GM06990 (cell line): ENCODE data around the gene ZFAND3.

Source experiments
- DNase-seq: peaks from one replicate; pipeline ENCODE4 v3.0.0-alpha.2; 2011; ENCODE audit not compliant: insufficient read length; ENCODE audit errors: extremely low read depth
- H3K27me3 ChIP-seq: replicated peaks from 2 replicates; pipeline ENCODE4 v1.6.0; 2011; ENCODE audit warnings: low read length; ENCODE audit not compliant: control insufficient read depth, insufficient read depth
- H3K36me3 ChIP-seq: 2 replicates; pipeline ENCODE4 v1.5.1; 2011; ENCODE audit warnings: low read length; ENCODE audit not compliant: control insufficient read depth, insufficient read depth
- H3K4me3 ChIP-seq: replicated peaks from 2 replicates; pipeline ENCODE4 v1.5.1; 2011; ENCODE audit warnings: low read depth, mild to moderate bottlenecking, control low read depth, low read length
- TF ChIP-seq, protein P1 (sequence below): IDR thresholded peaks from 2 replicates; pipeline ENCODE4 v1.5.1; 2011; ENCODE audit warnings: low read length, control low read depth, mild to moderate bottlenecking, inconsistent platforms; ENCODE audit not compliant: insufficient read depth, poor library complexity, severe bottlenecking

ZFAND3 gene

DNA sequence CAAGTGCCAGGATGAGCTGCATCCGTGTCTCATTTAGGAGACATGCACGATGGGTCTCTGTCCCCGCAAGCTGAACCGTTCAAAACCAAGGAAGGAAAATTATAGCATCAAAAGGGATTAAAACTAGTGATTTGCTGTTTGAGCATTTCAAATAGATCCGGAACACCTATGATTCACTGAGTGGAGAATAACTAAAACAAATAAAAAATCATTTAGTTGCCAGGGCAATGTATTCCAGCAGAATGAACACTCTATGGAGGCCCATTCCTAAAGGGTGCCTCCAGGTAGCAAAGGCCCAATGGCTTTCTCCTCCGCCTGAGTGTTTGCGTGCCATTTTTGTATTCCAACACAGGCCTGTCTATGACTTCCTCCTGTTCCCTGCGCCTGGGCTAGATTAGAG, 354.8 kb downstream of the ZFAND3 start:
- Histone ChIP-seq H3K36me3 (no peaks in the 10 kb centered on the region; the same call in none of the 2 replicates), H3K27me3 (no peaks in the 10 kb centered on the region), H3K4me3 (no peak overlapping the region)
- no peak for DNase-seq
- TF ChIP-seq, protein P1, sequence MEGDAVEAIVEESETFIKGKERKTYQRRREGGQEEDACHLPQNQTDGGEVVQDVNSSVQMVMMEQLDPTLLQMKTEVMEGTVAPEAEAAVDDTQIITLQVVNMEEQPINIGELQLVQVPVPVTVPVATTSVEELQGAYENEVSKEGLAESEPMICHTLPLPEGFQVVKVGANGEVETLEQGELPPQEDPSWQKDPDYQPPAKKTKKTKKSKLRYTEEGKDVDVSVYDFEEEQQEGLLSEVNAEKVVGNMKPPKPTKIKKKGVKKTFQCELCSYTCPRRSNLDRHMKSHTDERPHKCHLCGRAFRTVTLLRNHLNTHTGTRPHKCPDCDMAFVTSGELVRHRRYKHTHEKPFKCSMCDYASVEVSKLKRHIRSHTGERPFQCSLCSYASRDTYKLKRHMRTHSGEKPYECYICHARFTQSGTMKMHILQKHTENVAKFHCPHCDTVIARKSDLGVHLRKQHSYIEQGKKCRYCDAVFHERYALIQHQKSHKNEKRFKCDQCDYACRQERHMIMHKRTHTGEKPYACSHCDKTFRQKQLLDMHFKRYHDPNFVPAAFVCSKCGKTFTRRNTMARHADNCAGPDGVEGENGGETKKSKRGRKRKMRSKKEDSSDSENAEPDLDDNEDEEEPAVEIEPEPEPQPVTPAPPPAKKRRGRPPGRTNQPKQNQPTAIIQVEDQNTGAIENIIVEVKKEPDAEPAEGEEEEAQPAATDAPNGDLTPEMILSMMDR: no peak

DNA sequence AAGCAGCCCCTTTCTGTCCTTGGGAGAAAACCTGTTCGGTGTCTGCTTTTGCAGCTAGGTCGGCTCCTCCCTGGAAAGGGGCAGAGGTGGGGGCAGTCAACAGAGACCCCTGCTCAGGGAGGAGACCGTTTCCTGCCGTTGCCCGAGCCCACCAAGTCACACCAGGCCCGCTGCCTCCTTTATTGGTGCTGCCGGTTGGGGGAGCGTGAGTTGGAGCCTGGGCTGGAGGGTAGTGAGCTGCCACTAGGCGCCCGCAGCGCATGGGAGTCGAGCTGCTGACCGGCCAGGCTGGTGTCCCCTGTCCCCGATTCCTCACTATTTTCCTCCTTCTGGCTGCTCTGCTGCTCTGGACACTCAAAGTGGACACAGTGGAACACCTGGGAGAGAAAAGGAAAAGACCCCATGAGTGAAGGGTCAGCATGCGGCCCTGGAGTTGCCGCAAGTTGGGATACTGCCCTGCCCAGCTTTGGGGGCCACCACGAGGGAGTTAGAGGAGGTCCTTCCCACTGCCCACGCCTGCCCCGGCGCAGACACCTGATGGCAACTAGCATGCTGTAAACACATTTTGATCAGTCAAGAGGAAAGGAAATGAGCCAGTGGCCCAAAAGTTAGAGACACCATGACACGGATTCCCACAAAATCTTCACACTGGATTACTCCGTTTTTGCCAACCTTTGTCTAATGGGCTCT, 355.4 kb downstream of the ZFAND3 start:
- H3K36me3 ChIP-seq: no peaks in the 10 kb centered on the region; the same call in none of the 2 replicates
- no peaks in the 10 kb centered on the region for H3K27me3 ChIP-seq
- no peak for DNase-seq
- H3K4me3 ChIP-seq: no peak overlapping the region
- TF ChIP-seq, protein P1: no peak

DNA sequence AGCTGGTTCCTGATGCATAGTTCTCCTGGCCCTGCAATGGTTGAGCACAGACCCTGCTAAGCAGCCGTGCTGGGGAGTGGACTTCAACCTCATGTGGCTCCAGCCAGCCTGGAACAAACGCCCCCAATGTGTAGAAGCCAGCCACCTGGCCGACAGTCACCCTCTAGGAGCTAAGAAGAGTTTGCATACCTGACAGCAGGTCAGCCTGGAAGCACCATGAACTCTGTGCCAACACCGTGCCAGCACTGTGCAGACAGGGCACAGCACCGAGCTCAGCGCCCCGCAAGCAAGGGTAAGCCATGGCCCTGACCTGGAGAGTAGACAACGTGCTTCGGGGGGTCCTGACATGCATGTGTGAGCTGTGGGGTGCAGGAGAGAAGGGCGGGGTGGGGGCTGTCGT, 356.3 kb downstream of the ZFAND3 start:
- Histone ChIP-seq H3K27me3 (no peaks in the 10 kb centered on the region), H3K4me3 (no peak overlapping the region), H3K36me3 (no peaks in the 10 kb centered on the region; the same call in none of the 2 replicates)
- DNase-seq: no peak
- TF ChIP-seq, protein P1: no peak

DNA sequence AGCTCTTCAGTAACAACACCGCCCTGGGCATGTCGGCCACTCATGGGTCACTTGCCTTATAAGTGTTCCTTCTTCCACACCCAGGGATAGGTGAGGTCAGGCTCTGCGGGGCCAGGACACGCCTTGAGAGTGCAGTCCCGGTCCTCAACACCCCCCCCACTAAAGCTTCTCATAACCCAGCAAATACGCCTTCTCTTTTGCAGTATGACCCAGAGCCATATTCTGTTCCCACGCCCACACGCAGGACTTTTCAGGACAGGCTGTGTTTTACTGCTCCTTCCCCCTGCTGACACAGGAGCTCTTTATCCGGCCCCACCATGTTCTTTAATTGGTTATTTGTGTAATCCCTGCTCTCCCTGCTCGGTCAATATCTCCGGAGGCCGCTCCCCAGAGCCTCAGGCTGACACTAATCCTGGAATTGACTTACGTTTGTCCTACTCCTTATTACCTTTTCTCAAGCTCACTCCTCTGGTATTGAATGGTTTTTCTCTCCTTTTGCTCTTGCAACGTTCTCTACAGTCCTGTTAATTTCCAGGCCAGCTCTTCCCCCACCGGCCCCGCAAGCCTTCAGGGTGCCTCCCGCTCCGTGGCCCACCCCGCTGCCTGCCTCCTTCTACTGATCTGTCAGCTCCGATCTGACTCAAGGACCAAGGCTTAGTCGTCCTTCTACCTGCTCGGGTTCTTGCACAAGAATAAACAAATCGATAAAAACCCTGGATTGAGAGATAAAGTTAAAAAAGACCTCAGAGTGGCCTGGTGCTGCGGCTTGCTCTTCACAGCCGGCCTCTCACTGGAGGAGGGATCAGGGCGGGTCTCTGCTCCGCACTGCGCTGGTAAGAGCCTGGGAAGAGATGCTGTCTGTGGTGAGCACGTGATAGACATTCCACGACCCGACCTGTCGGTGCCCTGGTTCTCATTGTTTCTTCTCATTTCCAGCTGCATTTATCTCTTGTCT, 357.5 kb downstream of the ZFAND3 start:
- Histone ChIP-seq H3K4me3 (no peak overlapping the region), H3K36me3 (no peaks in the 10 kb centered on the region; the same call in none of the 2 replicates), H3K27me3 (no peaks in the 10 kb centered on the region)
- TF ChIP-seq, protein P1: no peak
- DNase-seq: no peak

DNA sequence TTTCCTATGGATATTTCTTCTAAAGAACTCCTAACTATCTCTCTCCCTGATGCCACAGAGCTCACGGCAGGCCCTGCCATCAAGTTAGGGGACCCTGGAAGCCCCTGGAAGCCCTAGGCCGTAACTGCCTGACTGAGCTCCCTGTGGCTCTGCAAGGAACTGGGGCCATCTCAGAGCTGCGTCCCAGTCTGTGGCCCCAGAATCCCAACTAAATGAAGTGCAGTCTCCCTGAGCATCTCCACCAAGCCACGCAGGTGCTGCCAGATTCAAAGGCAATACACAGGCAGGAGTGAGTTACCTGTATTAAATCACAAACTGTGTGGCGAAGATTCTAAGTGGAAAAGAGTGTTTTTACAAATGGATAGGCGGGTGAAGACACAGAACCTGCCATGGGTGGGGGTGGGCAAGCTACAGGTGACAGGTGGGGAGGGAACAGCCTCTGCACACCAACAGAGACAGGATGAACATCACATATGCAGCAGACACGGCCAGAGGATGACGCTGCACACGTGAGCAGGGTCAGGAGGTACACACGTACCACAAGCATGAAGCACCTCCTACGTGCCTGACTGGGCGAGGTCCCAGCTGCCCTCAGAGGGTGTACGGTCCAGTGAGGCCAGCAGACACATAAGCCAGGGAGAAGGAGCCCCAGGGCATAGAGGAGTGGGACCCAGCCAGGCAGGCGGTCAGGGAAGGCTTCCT, 358.5 kb downstream of the ZFAND3 start:
- DNase-seq: no peak
- TF ChIP-seq, protein P1: no peak
- H3K36me3 ChIP-seq: no peaks in the 10 kb centered on the region; the same call in 1 of the 2 replicates
- H3K4me3 ChIP-seq: no peak overlapping the region
- no peaks in the 10 kb centered on the region for H3K27me3 ChIP-seq
